ENCODE measurements around the gene GCN1. TPM values are rescaled to one million over a fixed set of nuclear protein-coding genes. Genes with fewer than 3 reads are reported as not detected.

The GCN1 gene
- total and polyA plus RNA-seq, 7 donors: 9.2 to 70.3 (median 32.9) TPM

- peak overlapping the region in 3 of 4 donors; percentile 22 to 42 (median 28) for H3K27ac ChIP-seq
- intact Hi-C loops (cut with DNase I): no loop called here
- WGBS, 2 donors: 69 to 74% methylated on average over 2 of the region's 2 CpGs
- H3K9me3 ChIP-seq: no peaks in the 10 kb centered on the region
- no peaks in the 10 kb centered on the region for H3K27me3 ChIP-seq
- H3K4me1 ChIP-seq: no peaks in the 10 kb centered on the region
- no peak for TF ChIP-seq POLR2A (IDR thresholded peaks at IDR 0.05)
- peak in 1 of 4 donors; percentile 49 for TF ChIP-seq POLR2AphosphoS5 (IDR thresholded peaks at IDR 0.05)
- no peak overlapping the region for H3K4me3 ChIP-seq
- DNase-seq: peak; percentile 81
- H3K36me3 ChIP-seq: peaks cover 24 to 61% (median 47%) of the 10 kb centered on the region in 4 donors
These were observed 67.9 kb downstream of the GCN1 start for GRCh38 chr12:120126635-120127005.

GRCh38 chr12:120125792-120126634 is 68.5 kb downstream of the GCN1 start:
- H3K36me3 ChIP-seq: peaks cover 21 to 55% (median 41%) of the 10 kb centered on the region in 4 donors

GRCh38 chr12:120125029-120125428 is 69.5 kb downstream of the GCN1 start:
- TF ChIP-seq EP300 (IDR thresholded peaks at IDR 0.05) (no peak), POLR2AphosphoS5 (IDR thresholded peaks at IDR 0.05) (no peak), CTCF (IDR thresholded peaks at IDR 0.05) (no peak), POLR2A (IDR thresholded peaks at IDR 0.05) (no peak)
- WGBS, 2 donors: 91 to 94% methylated on average over 4 of the region's 4 CpGs
- Histone ChIP-seq H3K4me3 (no peak overlapping the region), H3K9me3 (no peaks in the 10 kb centered on the region), H3K27me3 (no peaks in the 10 kb centered on the region), H3K27ac (no peak overlapping the region), H3K36me3 (peaks cover 19 to 45% (median 32%) of the 10 kb centered on the region in 4 donors), H3K4me1 (peaks cover 0 to 7% (median under 1%) of the 10 kb centered on the region in 4 donors)
- DNase-seq: no peak
- intact Hi-C loops (cut with DNase I): no loop called here

More at GRCh38 chr12:120125792-120126634, 68.5 kb downstream of the GCN1 start:
- Histone ChIP-seq H3K4me1 (no peaks in the 10 kb centered on the region), H3K9me3 (no peaks in the 10 kb centered on the region), H3K4me3 (no peak overlapping the region), H3K27ac (peak overlapping the region in 3 of 4 donors; percentile 9 to 41 (median 22)), H3K27me3 (no peaks in the 10 kb centered on the region)
- TF ChIP-seq POLR2AphosphoS5 (IDR thresholded peaks at IDR 0.05) (no peak), CTCF (IDR thresholded peaks at IDR 0.05) (no peak), EP300 (IDR thresholded peaks at IDR 0.05) (no peak), POLR2A (IDR thresholded peaks at IDR 0.05) (no peak)
- no peak for DNase-seq
- intact Hi-C loops (cut with DNase I): no loop called here
- 86 to 90% methylated on average over 6 of the region's 6 CpGs for WGBS, 2 donors

- Histone ChIP-seq H3K4me3 (no peak overlapping the region), H3K27ac (no peak overlapping the region), H3K27me3 (no peaks in the 10 kb centered on the region), H3K9me3 (no peaks in the 10 kb centered on the region), H3K36me3 (peaks cover 0 to 13% (median 6%) of the 10 kb centered on the region in 4 donors), H3K4me1 (peaks cover 0 to 34% (median 24%) of the 10 kb centered on the region in 4 donors)
- no peak for DNase-seq
- TF ChIP-seq EP300 (IDR thresholded peaks at IDR 0.05) (no peak), POLR2AphosphoS5 (IDR thresholded peaks at IDR 0.05) (no peak), POLR2A (IDR thresholded peaks at IDR 0.05) (no peak), CTCF (IDR thresholded peaks at IDR 0.05) (no peak)
- intact Hi-C loops (cut with DNase I): no loop called here
- 60 to 65% methylated on average over 4 of the region's 4 CpGs for WGBS, 2 donors
These were observed 72.7 kb downstream of the GCN1 start for GRCh38 chr12:120121766-120122293.

GRCh38 chr12:120121343-120121742 is 73.2 kb downstream of the GCN1 start:
- DNase-seq: no peak
- no peaks in the 10 kb centered on the region for H3K27me3 ChIP-seq
- H3K4me1 ChIP-seq: peaks cover 0 to 34% (median 24%) of the 10 kb centered on the region in 4 donors
- no peak overlapping the region for H3K27ac ChIP-seq
- TF ChIP-seq POLR2AphosphoS5 (IDR thresholded peaks at IDR 0.05) (no peak), CTCF (IDR thresholded peaks at IDR 0.05) (no peak), POLR2A (IDR thresholded peaks at IDR 0.05) (no peak), EP300 (IDR thresholded peaks at IDR 0.05) (no peak)
- intact Hi-C loops (cut with DNase I): no loop called here
- peaks cover 0 to 8% (median 1%) of the 10 kb centered on the region in 4 donors for H3K36me3 ChIP-seq
- WGBS, 2 donors: 67 to 72% methylated on average over 2 of the region's 2 CpGs
- no peak overlapping the region for H3K4me3 ChIP-seq
- H3K9me3 ChIP-seq: no peaks in the 10 kb centered on the region
